Measurements from ENCODE around the gene ANTXRL.

Gene ANTXRL

GRCh38 chr10:46318799-46319198, 32.0 kb downstream of the ANTXRL start:
- peaks cover 0 to 2% (median 0%) of the 10 kb centered on the region in 3 experiments for H3K27me3 ChIP-seq (ENCODE audit: control insufficient read depth in 3 of 3, insufficient read depth in 3 of 3, low read depth in 1 of 3, low read length in 3 of 3)
- DNase-seq (ENCODE audit: low spot score): no peak
- H3K4me1 ChIP-seq (ENCODE audit: control insufficient read depth in 2 of 2, insufficient read depth in 1 of 2, low read depth in 1 of 2, low read length in 2 of 2): no peaks in the 10 kb centered on the region
- H4K8ac ChIP-seq (ENCODE audit: low read depth, low read length): no peak overlapping the region
- no peak overlapping the region for H3K4ac ChIP-seq (ENCODE audit: low read length)
- no peak overlapping the region for H2BK15ac ChIP-seq (ENCODE audit: low read length)
- H3K18ac ChIP-seq (ENCODE audit: low read length): no peak overlapping the region
- no CpG with 5 or more reads among the region's 4 CpGs for WGBS, 2 donors (ENCODE audit: extremely low coverage in 2 of 2, insufficient read length in 2 of 2, insufficient replicate concordance in 1 of 2)
- no peak overlapping the region for H2BK12ac ChIP-seq (ENCODE audit: low read length)
- no peak overlapping the region for H3K14ac ChIP-seq (ENCODE audit: low read length)
- no peak overlapping the region for H3K27ac ChIP-seq (replicated peaks; ENCODE audit: low read length)
- no peak overlapping the region for H3K4me3 ChIP-seq (ENCODE audit: low read length in 2 of 2)
- no peaks in the 10 kb centered on the region for H3K36me3 ChIP-seq (replicated peaks in 1 of 2; ENCODE audit: control insufficient read depth in 2 of 2, insufficient read depth in 2 of 2, low read length in 2 of 2)
- H2AFZ ChIP-seq (ENCODE audit: low read length): no peak overlapping the region
- no peak overlapping the region for H3K23ac ChIP-seq (ENCODE audit: low read depth, low read length, poor library complexity)
- H4K91ac ChIP-seq (ENCODE audit: low read depth, low read length, poor library complexity): no peak overlapping the region
- H2AK5ac ChIP-seq (ENCODE audit: low read depth, low read length): no peak overlapping the region
- H3K9ac ChIP-seq (ENCODE audit: low read depth, low read length, poor library complexity): no peak overlapping the region
- H3K9me3 ChIP-seq (replicated peaks in 1 of 2; ENCODE audit: control insufficient read depth in 2 of 2, insufficient read depth in 1 of 2, low read depth in 1 of 2, low read length in 2 of 2): no peaks in the 10 kb centered on the region
- no peak overlapping the region for H2BK5ac ChIP-seq (ENCODE audit: low read length)
- H2BK120ac ChIP-seq (ENCODE audit: low read depth, low read length): no peak overlapping the region
- H3K79me1 ChIP-seq (ENCODE audit: low read depth, low read length): no peaks in the 10 kb centered on the region
- H3K4me2 ChIP-seq (ENCODE audit: insufficient read depth, low read length, poor library complexity, severe bottlenecking): no peak overlapping the region

GRCh38 chr10:46319389-46319788, 32.6 kb downstream of the ANTXRL start:
- Histone ChIP-seq H2AFZ (ENCODE audit: low read length) (no peak overlapping the region), H3K23ac (ENCODE audit: low read depth, low read length, poor library complexity) (no peak overlapping the region), H3K4me3 (ENCODE audit: low read length in 2 of 2) (no peak overlapping the region), H3K79me1 (ENCODE audit: low read depth, low read length) (no peaks in the 10 kb centered on the region), H4K91ac (ENCODE audit: low read depth, low read length, poor library complexity) (no peak overlapping the region), H2AK5ac (ENCODE audit: low read depth, low read length) (no peak overlapping the region), H3K18ac (ENCODE audit: low read length) (no peak overlapping the region), H3K4me1 (ENCODE audit: control insufficient read depth in 2 of 2, insufficient read depth in 1 of 2, low read depth in 1 of 2, low read length in 2 of 2) (no peaks in the 10 kb centered on the region), H3K27me3 (ENCODE audit: control insufficient read depth in 3 of 3, insufficient read depth in 3 of 3, low read depth in 1 of 3, low read length in 3 of 3) (no peaks in the 10 kb centered on the region), H3K9ac (ENCODE audit: low read depth, low read length, poor library complexity) (no peak overlapping the region), H2BK12ac (ENCODE audit: low read length) (no peak overlapping the region), H2BK5ac (ENCODE audit: low read length) (no peak overlapping the region), H2BK120ac (ENCODE audit: low read depth, low read length) (no peak overlapping the region), H3K9me3 (replicated peaks in 1 of 2; ENCODE audit: control insufficient read depth in 2 of 2, insufficient read depth in 1 of 2, low read depth in 1 of 2, low read length in 2 of 2) (no peaks in the 10 kb centered on the region), H3K27ac (replicated peaks; ENCODE audit: low read length) (no peak overlapping the region), H3K36me3 (replicated peaks in 1 of 2; ENCODE audit: control insufficient read depth in 2 of 2, insufficient read depth in 2 of 2, low read length in 2 of 2) (no peaks in the 10 kb centered on the region), H3K4me2 (ENCODE audit: insufficient read depth, low read length, poor library complexity, severe bottlenecking) (no peak overlapping the region), H3K4ac (ENCODE audit: low read length) (no peak overlapping the region), H4K8ac (ENCODE audit: low read depth, low read length) (no peak overlapping the region), H2BK15ac (ENCODE audit: low read length) (no peak overlapping the region), H3K14ac (ENCODE audit: low read length) (no peak overlapping the region)
- no CpG with 5 or more reads among the region's 3 CpGs for whole genome bisulfite sequencing, 2 donors (ENCODE audit: extremely low coverage in 2 of 2, insufficient read length in 2 of 2, insufficient replicate concordance in 1 of 2)
- DNase-seq (ENCODE audit: low spot score): no peak

GRCh38 chr10:46321770-46322169, 35.0 kb downstream of the ANTXRL start:
- H3K79me1 ChIP-seq (ENCODE audit: low read depth, low read length): no peaks in the 10 kb centered on the region
- H3K4ac ChIP-seq (ENCODE audit: low read length): no peak overlapping the region
- H2BK15ac ChIP-seq (ENCODE audit: low read length): no peak overlapping the region
- no peaks in the 10 kb centered on the region for H3K27me3 ChIP-seq (ENCODE audit: control insufficient read depth in 3 of 3, insufficient read depth in 3 of 3, low read depth in 1 of 3, low read length in 3 of 3)
- no peak for DNase-seq (ENCODE audit: low spot score)
- H3K18ac ChIP-seq (ENCODE audit: low read length): no peak overlapping the region
- H2AFZ ChIP-seq (ENCODE audit: low read length): no peak overlapping the region
- H3K4me3 ChIP-seq (ENCODE audit: low read length in 2 of 2): no peak overlapping the region
- no CpG with 5 or more reads among the region's 4 CpGs for WGBS, 2 donors (ENCODE audit: extremely low coverage in 2 of 2, insufficient read length in 2 of 2, insufficient replicate concordance in 1 of 2)
- H3K9me3 ChIP-seq (replicated peaks in 1 of 2; ENCODE audit: control insufficient read depth in 2 of 2, insufficient read depth in 1 of 2, low read depth in 1 of 2, low read length in 2 of 2): no peaks in the 10 kb centered on the region
- H3K4me1 ChIP-seq (ENCODE audit: control insufficient read depth in 2 of 2, insufficient read depth in 1 of 2, low read depth in 1 of 2, low read length in 2 of 2): no peaks in the 10 kb centered on the region
- H2BK120ac ChIP-seq (ENCODE audit: low read depth, low read length): no peak overlapping the region
- no peak overlapping the region for H3K4me2 ChIP-seq (ENCODE audit: insufficient read depth, low read length, poor library complexity, severe bottlenecking)
- no peak overlapping the region for H3K27ac ChIP-seq (replicated peaks; ENCODE audit: low read length)
- no peak overlapping the region for H2BK5ac ChIP-seq (ENCODE audit: low read length)
- H3K14ac ChIP-seq (ENCODE audit: low read length): no peak overlapping the region
- H4K91ac ChIP-seq (ENCODE audit: low read depth, low read length, poor library complexity): no peak overlapping the region
- H3K9ac ChIP-seq (ENCODE audit: low read depth, low read length, poor library complexity): no peak overlapping the region
- no peak overlapping the region for H2BK12ac ChIP-seq (ENCODE audit: low read length)
- no peak overlapping the region for H2AK5ac ChIP-seq (ENCODE audit: low read depth, low read length)
- no peak overlapping the region for H3K23ac ChIP-seq (ENCODE audit: low read depth, low read length, poor library complexity)
- H3K36me3 ChIP-seq (replicated peaks in 1 of 2; ENCODE audit: control insufficient read depth in 2 of 2, insufficient read depth in 2 of 2, low read length in 2 of 2): no peaks in the 10 kb centered on the region
- H4K8ac ChIP-seq (ENCODE audit: low read depth, low read length): no peak overlapping the region

GRCh38 chr10:46323176-46323575, 36.4 kb downstream of the ANTXRL start:
- Histone ChIP-seq H3K4me1 (ENCODE audit: control insufficient read depth in 2 of 2, insufficient read depth in 1 of 2, low read depth in 1 of 2, low read length in 2 of 2) (no peaks in the 10 kb centered on the region), H3K27ac (replicated peaks; ENCODE audit: low read length) (no peak overlapping the region), H3K18ac (ENCODE audit: low read length) (no peak overlapping the region), H2AK5ac (ENCODE audit: low read depth, low read length) (no peak overlapping the region), H3K9me3 (replicated peaks in 1 of 2; ENCODE audit: control insufficient read depth in 2 of 2, insufficient read depth in 1 of 2, low read depth in 1 of 2, low read length in 2 of 2) (no peaks in the 10 kb centered on the region), H2BK5ac (ENCODE audit: low read length) (no peak overlapping the region), H2BK15ac (ENCODE audit: low read length) (no peak overlapping the region), H4K91ac (ENCODE audit: low read depth, low read length, poor library complexity) (no peak overlapping the region), H2BK12ac (ENCODE audit: low read length) (no peak overlapping the region), H3K23ac (ENCODE audit: low read depth, low read length, poor library complexity) (no peak overlapping the region), H3K4ac (ENCODE audit: low read length) (no peak overlapping the region), H3K4me3 (ENCODE audit: low read length in 2 of 2) (no peak overlapping the region), H3K27me3 (ENCODE audit: control insufficient read depth in 3 of 3, insufficient read depth in 3 of 3, low read depth in 1 of 3, low read length in 3 of 3) (no peaks in the 10 kb centered on the region), H3K9ac (ENCODE audit: low read depth, low read length, poor library complexity) (no peak overlapping the region), H2BK120ac (ENCODE audit: low read depth, low read length) (no peak overlapping the region), H4K8ac (ENCODE audit: low read depth, low read length) (no peak overlapping the region), H2AFZ (ENCODE audit: low read length) (no peak overlapping the region), H3K79me1 (ENCODE audit: low read depth, low read length) (no peaks in the 10 kb centered on the region), H3K36me3 (replicated peaks in 1 of 2; ENCODE audit: control insufficient read depth in 2 of 2, insufficient read depth in 2 of 2, low read length in 2 of 2) (no peaks in the 10 kb centered on the region), H3K4me2 (ENCODE audit: insufficient read depth, low read length, poor library complexity, severe bottlenecking) (no peak overlapping the region), H3K14ac (ENCODE audit: low read length) (no peak overlapping the region)
- no CpG with 5 or more reads among the region's 4 CpGs for WGBS, 2 donors (ENCODE audit: extremely low coverage in 2 of 2, insufficient read length in 2 of 2, insufficient replicate concordance in 1 of 2)
- no peak for DNase-seq (ENCODE audit: low spot score)

All from neuronal stem cell (in vitro differentiated cells).